HG03280 (cell line): ENCODE measurements around the gene MAJIN.

Source experiments
- ATAC-seq: cut with Tn5 transposase; IDR thresholded peaks from one replicate; pipeline ENCODE4 v1.9.1; 2021; ENCODE audit warnings: mild to moderate bottlenecking, moderate library complexity; ENCODE audit not compliant: unreplicated experiment

Gene MAJIN

GRCh38 chr11:64893194-64894069 lies 78.5 kb downstream of the MAJIN start:
- ATAC-seq, result no peak

- ATAC-seq, result no peak
Observed at GRCh38 chr11:64892838-64893193, 79.1 kb downstream of the MAJIN start.

GRCh38 chr11:64892411-64892831 lies 79.5 kb downstream of the MAJIN start:
- no peak for ATAC-seq

GRCh38 chr11:64891880-64892279 lies 80.0 kb downstream of the MAJIN start:
- ATAC-seq, result no peak

- ATAC-seq, result no peak
Observed at GRCh38 chr11:64891215-64891848, 80.6 kb downstream of the MAJIN start.

- ATAC-seq, result no peak
Observed at GRCh38 chr11:64890522-64890939, 81.4 kb downstream of the MAJIN start.

GRCh38 chr11:64888729-64889511 lies 83.0 kb downstream of the MAJIN start:
- ATAC-seq, result no peak

- ATAC-seq, result no peak
Observed at GRCh38 chr11:64888406-64888728, 83.5 kb downstream of the MAJIN start.
